ENCODE data around the gene KLF12. TPM values are rescaled to one million over a fixed set of nuclear protein-coding genes. Genes with fewer than 3 reads are reported as not detected.

Gene KLF12
- total RNA-seq, 1 experiment from 2014 or later, result 8.5 TPM

- no peak overlapping the region for H3K27ac Mint-ChIP-seq
- no peaks in the 10 kb centered on the region for H3K27me3 Mint-ChIP-seq (ENCODE audit: low read depth)
- peaks cover 16% of the 10 kb centered on the region for H3K9me3 Mint-ChIP-seq
- H3K4me1 Mint-ChIP-seq, result peaks cover 6% of the 10 kb centered on the region
- ATAC-seq (no peak), DNase-seq (ENCODE audit: low spot score) (no peak)
- TF ChIP-seq ZNF263 (CRISPR knock-in tag; IDR thresholded peaks at IDR 0.05; ENCODE audit: low read depth), result no peak
- peaks cover 12% of the 10 kb centered on the region for H3K36me3 Mint-ChIP-seq
- POLR2A ChIA-PET, result no interaction called here
- CTCF ChIA-PET, result no interaction called here
- no peak overlapping the region for H3K4me3 Mint-ChIP-seq
Observed at GRCh38 chr13:74098077-74098476, 36.1 kb downstream of the KLF12 start.

GRCh38 chr13:74097116-74097515, 37.1 kb downstream of the KLF12 start:
- Mint-ChIP-seq H3K36me3 (peaks cover 12% of the 10 kb centered on the region), H3K27me3 (ENCODE audit: low read depth) (no peaks in the 10 kb centered on the region), H3K4me3 (no peak overlapping the region), H3K9me3 (peaks cover 15% of the 10 kb centered on the region), H3K4me1 (peaks cover 12% of the 10 kb centered on the region), H3K27ac (no peak overlapping the region)
- TF ChIP-seq, protein P1, sequence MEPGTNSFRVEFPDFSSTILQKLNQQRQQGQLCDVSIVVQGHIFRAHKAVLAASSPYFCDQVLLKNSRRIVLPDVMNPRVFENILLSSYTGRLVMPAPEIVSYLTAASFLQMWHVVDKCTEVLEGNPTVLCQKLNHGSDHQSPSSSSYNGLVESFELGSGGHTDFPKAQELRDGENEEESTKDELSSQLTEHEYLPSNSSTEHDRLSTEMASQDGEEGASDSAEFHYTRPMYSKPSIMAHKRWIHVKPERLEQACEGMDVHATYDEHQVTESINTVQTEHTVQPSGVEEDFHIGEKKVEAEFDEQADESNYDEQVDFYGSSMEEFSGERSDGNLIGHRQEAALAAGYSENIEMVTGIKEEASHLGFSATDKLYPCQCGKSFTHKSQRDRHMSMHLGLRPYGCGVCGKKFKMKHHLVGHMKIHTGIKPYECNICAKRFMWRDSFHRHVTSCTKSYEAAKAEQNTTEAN (CRISPR knock-in tag; IDR thresholded peaks at IDR 0.05), result no peak
- no peak for TF ChIP-seq KAT7 (CRISPR knock-in tag; IDR thresholded peaks at IDR 0.05; ENCODE audit: borderline replicate concordance)
- no peak for TF ChIP-seq RELA (CRISPR knock-in tag; IDR thresholded peaks at IDR 0.05; ENCODE audit: borderline replicate concordance)
- no peak for TF ChIP-seq CREM (CRISPR knock-in tag; IDR thresholded peaks at IDR 0.05)
- TF ChIP-seq ZNF232 (CRISPR knock-in tag; IDR thresholded peaks at IDR 0.05), result no peak
- no peak for TF ChIP-seq SMAD4 (CRISPR knock-in tag; IDR thresholded peaks at IDR 0.05)
- no peak for TF ChIP-seq SMAD3 (CRISPR knock-in tag; IDR thresholded peaks at IDR 0.05; ENCODE audit: borderline replicate concordance)
- TF ChIP-seq JUN (CRISPR knock-in tag; IDR thresholded peaks at IDR 0.05), result no peak
- TF ChIP-seq RORB (CRISPR knock-in tag; IDR thresholded peaks at IDR 0.05), result no peak
- POLR2A ChIA-PET, result no interaction called here
- CTCF ChIA-PET, result no interaction called here
- ATAC-seq (no peak), DNase-seq (ENCODE audit: low spot score) (no peak)

- ChIA-PET CTCF (no interaction called here), POLR2A (no interaction called here)
- Mint-ChIP-seq H3K9me3 (no peaks in the 10 kb centered on the region), H3K36me3 (no peaks in the 10 kb centered on the region), H3K4me1 (peaks cover 12% of the 10 kb centered on the region), H3K4me3 (no peak overlapping the region), H3K27me3 (ENCODE audit: low read depth) (no peaks in the 10 kb centered on the region), H3K27ac (no peak overlapping the region)
- TF ChIP-seq, protein P2, sequence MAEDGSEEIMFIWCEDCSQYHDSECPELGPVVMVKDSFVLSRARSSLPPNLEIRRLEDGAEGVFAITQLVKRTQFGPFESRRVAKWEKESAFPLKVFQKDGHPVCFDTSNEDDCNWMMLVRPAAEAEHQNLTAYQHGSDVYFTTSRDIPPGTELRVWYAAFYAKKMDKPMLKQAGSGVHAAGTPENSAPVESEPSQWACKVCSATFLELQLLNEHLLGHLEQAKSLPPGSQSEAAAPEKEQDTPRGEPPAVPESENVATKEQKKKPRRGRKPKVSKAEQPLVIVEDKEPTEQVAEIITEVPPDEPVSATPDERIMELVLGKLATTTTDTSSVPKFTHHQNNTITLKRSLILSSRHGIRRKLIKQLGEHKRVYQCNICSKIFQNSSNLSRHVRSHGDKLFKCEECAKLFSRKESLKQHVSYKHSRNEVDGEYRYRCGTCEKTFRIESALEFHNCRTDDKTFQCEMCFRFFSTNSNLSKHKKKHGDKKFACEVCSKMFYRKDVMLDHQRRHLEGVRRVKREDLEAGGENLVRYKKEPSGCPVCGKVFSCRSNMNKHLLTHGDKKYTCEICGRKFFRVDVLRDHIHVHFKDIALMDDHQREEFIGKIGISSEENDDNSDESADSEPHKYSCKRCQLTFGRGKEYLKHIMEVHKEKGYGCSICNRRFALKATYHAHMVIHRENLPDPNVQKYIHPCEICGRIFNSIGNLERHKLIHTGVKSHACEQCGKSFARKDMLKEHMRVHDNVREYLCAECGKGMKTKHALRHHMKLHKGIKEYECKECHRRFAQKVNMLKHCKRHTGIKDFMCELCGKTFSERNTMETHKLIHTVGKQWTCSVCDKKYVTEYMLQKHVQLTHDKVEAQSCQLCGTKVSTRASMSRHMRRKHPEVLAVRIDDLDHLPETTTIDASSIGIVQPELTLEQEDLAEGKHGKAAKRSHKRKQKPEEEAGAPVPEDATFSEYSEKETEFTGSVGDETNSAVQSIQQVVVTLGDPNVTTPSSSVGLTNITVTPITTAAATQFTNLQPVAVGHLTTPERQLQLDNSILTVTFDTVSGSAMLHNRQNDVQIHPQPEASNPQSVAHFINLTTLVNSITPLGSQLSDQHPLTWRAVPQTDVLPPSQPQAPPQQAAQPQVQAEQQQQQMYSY (CRISPR knock-in tag; IDR thresholded peaks at IDR 0.05), result no peak
- TF ChIP-seq NR3C1 (CRISPR knock-in tag; conservative IDR thresholded peaks at IDR 0.05; ENCODE audit: low read depth) (no peak), HMGXB4 (CRISPR knock-in tag; IDR thresholded peaks at IDR 0.05) (no peak), OVOL2 (CRISPR knock-in tag; IDR thresholded peaks at IDR 0.05; ENCODE audit: borderline replicate concordance) (no peak), NFYB (CRISPR knock-in tag; conservative IDR thresholded peaks at IDR 0.05; ENCODE audit: low read depth) (no peak), ZNF423 (CRISPR knock-in tag; IDR thresholded peaks at IDR 0.05) (no peak), GTF2I (CRISPR knock-in tag; conservative IDR thresholded peaks at IDR 0.05) (no peak), USF2 (CRISPR knock-in tag; IDR thresholded peaks at IDR 0.05) (no peak), TEAD1 (CRISPR knock-in tag; IDR thresholded peaks at IDR 0.05) (no peak), TEAD4 (CRISPR knock-in tag; IDR thresholded peaks at IDR 0.05) (no peak), GRHL2 (CRISPR knock-in tag; IDR thresholded peaks at IDR 0.05; ENCODE audit: insufficient replicate concordance, severe bottlenecking) (no peak), FOXP1 (CRISPR knock-in tag; IDR thresholded peaks at IDR 0.05; ENCODE audit: borderline replicate concordance) (no peak), SMAD4 (CRISPR knock-in tag; IDR thresholded peaks at IDR 0.05) (no peak), CREB1 (CRISPR knock-in tag; IDR thresholded peaks at IDR 0.05) (no peak), FOXK1 (CRISPR knock-in tag; IDR thresholded peaks at IDR 0.05) (no peak), JUN (CRISPR knock-in tag; IDR thresholded peaks at IDR 0.05) (no peak)
- no peak for ATAC-seq
- DNase-seq (ENCODE audit: low spot score), result no peak
Observed at GRCh38 chr13:74093691-74094090, 40.5 kb downstream of the KLF12 start.

Measured in WTC11 (cell line).